22Rv1 (cell line): ENCODE results near the gene PWWP2A.

Experiments
- ZFX ChIP-seq: fragments of 450-650 bp; IDR thresholded peaks from 2 replicates; pipeline ENCODE4 v1.6.1; 2017; ENCODE audit warnings: antibody characterized with exemption, borderline replicate concordance
- TF ChIP-seq, protein P1 (sequence below): fragments of 450-650 bp; IDR thresholded peaks from 2 replicates; pipeline ENCODE4 v1.5.1; 2017; ENCODE audit warnings: mild to moderate bottlenecking

DNA sequence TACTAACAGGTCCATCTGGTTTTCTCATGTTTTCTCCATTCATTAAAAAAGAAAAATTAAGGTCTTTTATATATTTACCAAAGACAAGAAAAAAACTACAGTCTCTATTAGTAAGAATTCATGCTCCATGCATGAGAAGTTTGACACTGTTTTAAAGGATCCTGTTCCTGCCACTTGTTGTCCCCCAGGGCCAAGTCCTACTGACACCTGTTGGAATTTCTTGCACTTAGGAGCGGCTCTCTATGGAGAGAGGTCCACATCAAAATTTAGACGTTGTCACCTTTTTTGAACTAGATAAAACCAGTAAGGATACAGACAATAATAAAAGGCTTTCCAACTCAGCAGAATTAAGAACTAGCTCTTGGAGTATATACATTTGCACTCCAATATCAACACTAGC, 42.3 kb downstream of the PWWP2A start:
- TF ChIP-seq, protein P1, sequence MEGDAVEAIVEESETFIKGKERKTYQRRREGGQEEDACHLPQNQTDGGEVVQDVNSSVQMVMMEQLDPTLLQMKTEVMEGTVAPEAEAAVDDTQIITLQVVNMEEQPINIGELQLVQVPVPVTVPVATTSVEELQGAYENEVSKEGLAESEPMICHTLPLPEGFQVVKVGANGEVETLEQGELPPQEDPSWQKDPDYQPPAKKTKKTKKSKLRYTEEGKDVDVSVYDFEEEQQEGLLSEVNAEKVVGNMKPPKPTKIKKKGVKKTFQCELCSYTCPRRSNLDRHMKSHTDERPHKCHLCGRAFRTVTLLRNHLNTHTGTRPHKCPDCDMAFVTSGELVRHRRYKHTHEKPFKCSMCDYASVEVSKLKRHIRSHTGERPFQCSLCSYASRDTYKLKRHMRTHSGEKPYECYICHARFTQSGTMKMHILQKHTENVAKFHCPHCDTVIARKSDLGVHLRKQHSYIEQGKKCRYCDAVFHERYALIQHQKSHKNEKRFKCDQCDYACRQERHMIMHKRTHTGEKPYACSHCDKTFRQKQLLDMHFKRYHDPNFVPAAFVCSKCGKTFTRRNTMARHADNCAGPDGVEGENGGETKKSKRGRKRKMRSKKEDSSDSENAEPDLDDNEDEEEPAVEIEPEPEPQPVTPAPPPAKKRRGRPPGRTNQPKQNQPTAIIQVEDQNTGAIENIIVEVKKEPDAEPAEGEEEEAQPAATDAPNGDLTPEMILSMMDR = no peak
- TF ChIP-seq ZFX = no peak
